Dedifferentiated amniotic fluid mesenchymal stem cell (primary cell): Measurements from ENCODE around the gene FGF16.
"Not testable (repeated sequence)": the region's sequence is repeated elsewhere in the genome, so short reads cannot be mapped to it uniquely, and the experiment has no call there.

Experiments used
- DNase-seq: peaks from one replicate; pipeline ENCODE4 v3.0.0-alpha.2; 2016; ENCODE audit errors: extremely low spot score

FGF16 gene

GRCh38 chrX:77446908-77447652 is at the start of gene FGF16:
TSS of gene FGF16 (plus strand) at chrX:77447389. CDS start at chrX:77447675, 286 bp downstream.
- DNase-seq, result no peak

- no peak for DNase-seq
These were observed 48.7 kb upstream of the FGF16 start for GRCh38 chrX:77398330-77398954.

DNA sequence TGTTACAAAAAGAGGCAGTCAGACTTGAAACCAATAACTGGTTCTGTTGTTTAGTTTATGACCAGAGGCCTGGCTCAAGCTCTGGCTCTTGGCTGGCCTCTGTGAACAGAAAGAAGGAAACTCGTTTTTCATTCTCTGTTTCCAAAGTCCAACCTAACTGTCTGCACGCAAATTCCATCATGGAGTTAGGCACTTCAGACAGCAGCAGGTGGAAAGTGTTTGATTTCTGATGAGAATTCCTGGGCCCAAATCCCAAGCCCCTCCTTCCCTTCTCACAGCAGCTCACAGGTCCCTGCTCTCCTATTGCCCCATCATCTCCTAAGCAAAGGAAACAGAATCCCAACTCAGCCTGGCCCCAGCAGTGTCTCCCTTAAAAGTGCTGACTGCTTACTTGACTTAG is 42.8 kb upstream of the FGF16 start:
- no peak for DNase-seq

DNA sequence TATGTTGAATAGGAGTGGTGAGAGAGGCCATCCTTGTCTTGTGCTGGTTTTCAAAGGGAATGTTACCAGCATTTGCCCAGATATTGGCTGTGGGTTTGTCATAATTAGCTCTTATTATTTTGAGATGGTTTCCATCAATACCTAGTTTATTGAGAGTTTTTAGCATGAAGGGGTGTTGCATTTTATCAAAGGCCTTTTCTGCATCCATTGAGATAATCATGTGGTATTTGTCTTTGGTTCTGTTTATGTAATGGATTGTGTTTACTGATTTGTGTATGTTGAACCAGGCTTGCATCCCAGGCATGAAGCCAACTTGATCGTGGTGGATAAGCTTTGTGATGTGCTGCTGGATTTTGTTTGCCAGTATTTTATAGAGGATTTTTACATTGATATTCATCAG is 39.4 kb upstream of the FGF16 start:
- DNase-seq, result not testable (repeated sequence)

DNA sequence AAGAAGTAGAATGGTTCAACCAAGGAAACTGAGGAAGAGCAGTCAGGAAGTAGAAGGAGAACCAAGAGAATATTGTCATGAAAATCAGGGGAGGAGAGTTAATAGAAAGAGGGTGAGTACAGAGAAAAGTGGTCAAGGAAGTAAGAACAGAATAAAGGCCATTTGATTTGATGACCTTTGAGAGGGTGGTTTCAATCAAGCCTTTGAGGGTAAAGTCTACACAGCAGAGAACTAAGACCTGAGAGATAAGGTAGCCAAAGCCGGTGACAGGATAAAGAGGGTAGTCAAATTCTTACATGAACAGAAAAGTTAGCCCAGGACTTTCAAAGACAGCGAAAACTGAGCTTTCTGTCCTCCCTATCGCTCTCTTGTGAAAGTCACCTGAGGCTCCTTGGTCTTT is 34.6 kb upstream of the FGF16 start:
- DNase-seq, result no peak

DNA sequence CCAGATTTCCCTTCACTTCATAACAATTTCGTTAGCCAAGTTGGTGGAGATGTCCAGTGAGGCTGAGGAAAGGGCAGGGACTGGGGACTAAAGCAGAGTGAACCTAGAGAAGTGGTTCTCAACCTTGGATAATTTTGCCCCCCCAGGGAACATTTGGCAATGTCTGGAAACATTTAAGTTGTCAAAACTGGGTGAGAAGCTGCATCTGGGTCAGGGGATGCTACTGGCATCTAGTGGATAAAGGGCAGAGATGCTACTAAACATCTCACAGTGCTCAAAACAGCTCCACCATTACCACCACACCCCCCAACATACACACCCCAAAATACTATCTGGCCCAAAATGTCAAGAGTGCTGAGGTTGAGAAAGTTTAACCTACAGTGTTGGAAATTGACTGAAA is 32.0 kb upstream of the FGF16 start:
- no peak for DNase-seq

DNA sequence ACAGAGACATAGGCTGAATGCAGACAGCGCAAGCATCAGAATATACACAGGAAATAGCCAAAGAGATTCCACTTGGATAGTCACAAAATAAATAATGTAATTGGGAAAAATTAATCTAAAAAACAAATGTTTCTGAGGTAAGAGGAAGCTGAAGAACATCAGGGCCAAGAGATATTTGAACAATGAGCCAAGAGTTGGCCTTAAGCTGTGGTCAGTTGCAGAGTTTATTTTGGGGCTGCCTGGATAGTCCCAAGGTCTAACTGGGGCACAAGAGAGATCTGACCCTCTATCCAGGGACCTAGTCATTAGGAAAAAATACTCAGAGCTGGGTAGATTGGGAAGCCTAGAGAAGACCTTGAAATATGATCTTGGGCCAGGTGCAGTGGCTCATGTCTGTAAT is 31.3 kb upstream of the FGF16 start:
- DNase-seq, result no peak

DNA sequence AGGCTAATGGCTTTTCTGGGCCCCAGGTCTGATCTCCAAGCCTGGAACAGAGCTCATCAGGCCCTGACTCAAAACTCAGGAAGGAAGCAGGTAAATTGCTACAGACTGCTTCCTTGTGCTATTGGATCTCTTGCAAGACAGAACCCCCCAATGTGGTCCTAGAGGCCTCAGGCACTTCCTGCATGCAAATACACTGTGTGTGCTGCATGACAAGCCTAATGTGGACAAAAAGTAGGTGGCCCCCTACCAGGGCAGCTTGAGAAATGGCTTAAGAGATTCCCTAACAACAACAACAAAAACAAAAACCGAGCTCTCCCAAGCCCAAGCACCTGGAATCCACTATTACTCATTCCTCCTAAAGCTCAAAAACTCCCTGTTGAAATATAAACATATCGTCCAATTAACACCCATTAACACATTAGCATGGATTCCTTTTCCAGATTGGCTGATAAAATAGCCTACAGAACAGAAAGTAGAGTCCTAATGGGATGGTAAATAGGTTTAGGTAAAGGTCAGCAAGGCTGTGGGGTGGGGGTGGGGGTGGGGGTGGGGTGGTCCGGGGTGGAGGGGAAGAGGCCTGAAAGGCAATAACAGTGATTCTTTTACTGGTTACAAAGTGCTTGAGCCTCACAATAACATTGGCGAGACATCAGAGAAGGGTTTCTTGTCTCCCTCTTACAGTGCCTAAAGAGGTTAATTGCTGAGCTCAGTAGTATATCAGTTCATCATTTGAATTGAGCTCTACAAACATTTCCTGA is 24.1 kb upstream of the FGF16 start:
- no peak for DNase-seq

DNA sequence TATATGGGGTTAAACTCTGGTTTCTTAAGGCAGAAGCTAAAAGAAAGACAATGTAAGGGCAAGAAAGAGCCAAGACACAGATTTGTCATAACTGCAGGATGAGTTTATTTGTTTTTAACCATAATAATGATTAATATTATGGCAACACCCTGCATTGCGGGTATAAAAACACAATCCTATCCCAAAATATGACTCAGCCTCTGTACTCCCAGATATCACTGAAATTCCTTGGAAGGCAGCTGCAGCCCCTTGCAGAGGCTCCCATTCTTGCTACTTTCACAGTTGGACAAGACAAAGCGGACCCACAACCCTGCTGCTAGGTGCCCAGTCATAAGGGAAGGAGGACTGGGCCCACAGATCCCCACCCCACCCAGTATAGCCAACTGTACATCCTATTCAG is 20.4 kb upstream of the FGF16 start:
- no peak for DNase-seq

DNA sequence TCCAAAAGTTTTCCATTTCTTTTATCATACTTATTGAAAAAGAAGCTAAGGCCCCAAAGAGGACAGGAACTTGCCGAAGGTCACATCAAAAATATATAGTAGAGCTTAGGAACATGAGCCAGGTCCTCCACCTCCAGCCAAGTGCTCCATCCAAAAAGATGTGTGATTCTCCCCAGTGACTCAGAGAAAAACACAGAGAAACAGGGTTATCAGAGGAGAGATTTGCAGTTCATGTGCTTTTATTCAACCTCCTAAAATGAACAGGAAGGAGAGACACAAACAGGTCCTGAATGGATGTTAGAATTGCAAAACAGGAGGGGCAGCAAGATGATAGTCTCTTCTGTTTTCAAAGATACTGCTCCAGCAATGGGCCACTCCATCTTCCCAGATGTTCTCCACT is 19.6 kb upstream of the FGF16 start:
- no peak for DNase-seq

DNA sequence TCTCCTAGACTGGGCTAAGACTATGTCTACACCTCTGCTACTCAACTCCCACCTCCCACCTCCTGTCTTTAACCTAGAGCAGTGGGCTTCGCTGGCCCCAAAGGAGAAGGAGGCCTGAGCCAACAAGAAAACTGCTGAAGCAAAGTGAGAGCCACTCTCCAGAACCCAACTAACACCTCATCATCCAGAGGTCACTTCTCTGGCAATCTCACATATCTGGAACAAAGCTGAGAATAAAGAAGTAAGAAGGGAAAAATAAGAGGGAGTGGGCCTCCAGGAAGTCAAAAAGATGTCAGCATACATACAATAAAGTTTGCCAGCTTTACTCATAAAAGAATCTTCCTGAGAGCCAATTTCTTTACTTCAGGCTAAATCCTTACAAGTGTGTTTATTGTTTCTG is 18.6 kb upstream of the FGF16 start:
- DNase-seq, result no peak

DNA sequence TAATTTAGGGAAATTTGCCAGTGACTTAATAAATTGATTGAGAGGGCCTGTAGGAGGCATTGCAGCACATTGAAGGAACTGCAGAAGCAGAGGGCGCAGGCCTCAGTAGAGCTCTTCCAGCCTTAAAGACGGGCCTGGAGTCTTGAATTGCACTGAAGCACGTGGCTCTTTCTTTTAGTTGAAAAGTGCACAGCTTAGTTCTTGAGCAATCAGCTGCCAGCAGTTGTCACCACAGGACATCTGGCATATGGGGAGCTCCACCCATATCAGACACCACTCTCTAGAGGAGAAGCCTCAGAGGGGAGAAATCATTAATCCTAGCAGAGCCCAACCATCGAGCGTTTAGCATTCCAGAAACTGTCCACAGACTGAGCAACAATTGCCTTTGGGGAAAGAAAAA is 16.0 kb upstream of the FGF16 start:
- DNase-seq, result no peak

DNA sequence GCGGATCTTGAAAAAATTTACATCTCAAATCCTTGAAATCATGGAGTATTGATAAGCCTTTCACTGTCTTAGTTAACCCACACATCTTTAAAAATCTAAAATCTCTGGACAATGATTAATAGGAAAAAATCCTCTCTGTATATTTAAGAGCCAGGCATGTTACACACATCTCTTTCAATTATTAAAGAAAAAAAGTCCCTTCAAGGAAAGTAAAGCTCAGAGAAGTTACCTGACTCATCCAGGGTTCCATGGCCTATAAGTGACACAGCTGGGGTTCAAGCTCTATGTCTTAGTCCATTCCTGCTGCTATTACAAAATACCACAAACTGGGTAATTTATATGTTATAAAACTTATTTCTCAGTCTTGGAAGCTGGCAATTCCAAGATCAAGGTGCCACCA is 14.2 kb upstream of the FGF16 start:
- DNase-seq, result no peak

GRCh38 chrX:77434962-77435361 is 12.2 kb upstream of the FGF16 start:
- no peak for DNase-seq

GRCh38 chrX:77436271-77436670 is 10.9 kb upstream of the FGF16 start:
- no peak for DNase-seq

DNA sequence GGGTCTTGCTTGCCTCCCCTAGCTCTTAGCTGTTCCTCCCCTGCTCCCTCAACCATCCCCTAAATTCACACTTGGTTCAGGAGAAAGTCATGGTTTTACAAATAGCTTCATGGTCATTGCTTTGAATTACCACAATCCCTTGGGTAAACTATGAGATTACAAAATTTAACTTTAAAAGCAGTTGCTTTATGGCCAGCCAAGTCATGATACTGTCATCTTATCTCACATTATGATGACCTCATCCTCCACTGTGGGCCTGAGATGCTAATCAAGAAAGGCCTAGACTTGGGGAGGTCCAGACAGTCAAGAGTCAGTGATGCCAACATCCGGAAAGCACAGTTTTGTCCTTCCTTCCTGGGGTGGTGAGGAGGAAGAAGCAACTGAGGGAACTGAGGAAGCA is 10.5 kb upstream of the FGF16 start:
- DNase-seq, result no peak

DNA sequence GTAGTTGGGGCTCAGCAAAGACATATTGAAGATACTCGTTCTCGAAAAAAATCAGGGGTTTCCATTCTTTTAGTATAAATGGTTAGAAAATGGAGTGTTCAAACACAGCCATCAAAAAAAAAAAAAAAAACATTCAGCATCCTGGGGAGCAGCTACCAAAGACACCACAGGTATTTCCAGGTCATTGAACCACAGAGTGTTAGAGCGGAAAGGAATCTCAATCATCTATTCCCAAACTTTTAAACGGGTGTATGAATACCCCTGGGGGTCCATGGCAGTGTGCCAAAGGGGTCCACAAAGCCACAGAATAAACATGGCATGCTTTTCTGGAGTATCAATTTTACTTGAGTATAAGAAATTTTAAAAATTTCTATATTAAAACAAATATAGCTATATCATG is 6.9 kb upstream of the FGF16 start:
- no peak for DNase-seq

DNA sequence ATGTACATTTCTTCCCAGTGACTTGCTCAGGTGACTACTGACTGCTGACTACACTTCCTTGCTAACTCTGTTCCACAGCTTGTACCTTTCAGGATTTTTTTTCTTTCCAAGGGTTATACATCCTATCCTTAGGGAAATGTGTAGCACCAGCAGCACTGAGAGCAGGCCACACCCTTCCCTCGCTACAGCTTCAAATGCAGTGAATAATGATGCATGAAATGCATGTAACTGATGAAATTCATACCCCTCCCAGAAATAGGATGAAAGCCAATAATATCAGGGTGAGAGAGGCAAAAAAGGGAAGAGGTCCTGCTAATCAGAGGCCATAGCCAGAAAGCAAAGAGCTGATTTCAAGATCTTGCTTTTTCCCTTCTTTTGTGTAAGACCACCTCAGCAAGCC is 6.2 kb upstream of the FGF16 start:
- DNase-seq, result no peak

DNA sequence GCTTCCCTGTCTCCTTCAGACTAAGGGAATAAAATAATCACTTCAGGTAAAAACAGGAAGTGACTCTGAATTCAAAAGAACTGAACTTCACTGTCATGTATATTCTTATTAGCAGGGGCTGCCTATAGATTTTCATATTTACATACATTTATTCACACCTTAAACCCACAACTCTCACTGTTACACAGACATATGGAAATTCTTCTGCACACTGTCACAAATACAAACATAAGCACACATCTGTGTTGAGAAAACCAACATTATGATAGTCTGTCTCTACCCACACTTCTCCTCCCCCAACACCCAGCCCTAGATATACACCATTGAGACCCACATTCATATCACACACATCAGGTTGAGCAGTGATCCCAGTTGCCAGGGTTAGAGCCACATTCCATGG is 5.7 kb upstream of the FGF16 start:
- DNase-seq, result no peak

DNA sequence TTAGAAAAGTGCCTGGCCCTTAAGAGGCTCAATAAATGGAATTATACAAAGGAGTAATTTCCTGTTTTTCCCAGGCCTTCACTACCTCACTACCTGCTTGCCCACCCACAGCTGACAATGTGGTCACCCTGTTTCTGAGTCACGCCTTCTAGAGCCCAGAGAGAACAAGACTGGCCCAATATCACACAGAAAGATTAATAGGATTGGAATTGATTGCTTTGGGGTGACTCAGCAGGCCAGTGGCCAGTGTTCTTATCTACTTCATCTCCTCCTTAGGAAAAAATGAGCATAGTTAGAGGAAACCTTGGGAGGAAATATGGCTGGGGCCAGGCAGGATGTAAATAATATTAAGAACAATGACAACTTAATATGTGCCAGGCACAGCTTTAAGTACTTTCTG is 4.5 kb upstream of the FGF16 start:
- no peak for DNase-seq

GRCh38 chrX:77444075-77444474 is 3.1 kb upstream of the FGF16 start:
- no peak for DNase-seq

DNA sequence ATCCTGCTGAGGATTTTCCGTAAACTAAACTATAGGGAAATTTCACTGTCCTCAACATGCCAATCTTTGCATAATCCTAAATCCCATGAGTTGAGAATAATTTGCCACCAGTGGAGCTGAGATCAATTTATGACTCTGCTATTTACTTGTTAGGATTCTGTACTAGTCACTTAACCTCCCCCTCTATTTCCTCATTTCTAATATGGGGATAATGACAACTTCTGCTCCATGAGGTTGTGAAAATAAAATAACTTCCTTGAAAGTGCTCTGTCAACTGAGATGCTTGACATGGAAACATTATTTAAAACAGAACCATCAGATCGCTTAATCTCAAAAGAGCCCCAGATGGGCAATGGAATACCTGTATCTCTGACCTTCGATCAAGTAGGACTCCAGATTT is 2.6 kb upstream of the FGF16 start:
- DNase-seq, result no peak

DNA sequence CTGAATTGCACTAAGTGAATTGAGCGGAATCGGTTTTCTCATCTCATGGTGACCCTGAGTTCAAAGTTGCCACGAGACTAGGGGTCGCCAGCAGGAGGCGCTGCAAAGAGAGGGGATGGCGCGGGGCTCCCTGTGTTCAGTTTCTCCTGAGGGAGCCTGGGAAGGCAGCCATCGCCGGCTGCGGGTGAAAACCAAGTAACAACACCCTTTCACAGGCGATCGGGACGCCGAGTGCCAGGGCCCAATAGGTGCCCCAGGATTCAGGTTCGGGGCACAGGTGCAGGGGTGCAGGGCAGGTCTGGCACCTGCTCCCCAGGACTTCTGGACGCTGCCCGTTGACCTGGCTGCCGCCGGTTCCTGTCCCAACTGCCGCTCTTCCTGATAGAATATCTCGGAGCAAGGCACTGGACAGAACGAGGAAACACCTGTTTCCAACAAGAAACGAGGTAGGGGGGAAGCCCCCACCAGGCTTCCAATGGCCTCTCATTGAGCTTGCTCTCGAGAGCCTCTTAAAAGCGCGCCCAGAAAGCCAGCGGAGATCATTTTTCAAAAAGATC is 1.1 kb upstream of the FGF16 start:
- no peak for DNase-seq
